HG02870 (cell line): ENCODE data around the gene RSPH10B2.
"Not testable (repeated sequence)": the region's sequence is repeated elsewhere in the genome, so short reads cannot be mapped to it uniquely, and the experiment has no call there.

Source experiments
- ATAC-seq: cut with Tn5 transposase; IDR thresholded peaks from one replicate; pipeline ENCODE4 v1.9.1; 2021; ENCODE audit warnings: mild to moderate bottlenecking, moderate library complexity; ENCODE audit not compliant: unreplicated experiment

The RSPH10B2 gene

DNA sequence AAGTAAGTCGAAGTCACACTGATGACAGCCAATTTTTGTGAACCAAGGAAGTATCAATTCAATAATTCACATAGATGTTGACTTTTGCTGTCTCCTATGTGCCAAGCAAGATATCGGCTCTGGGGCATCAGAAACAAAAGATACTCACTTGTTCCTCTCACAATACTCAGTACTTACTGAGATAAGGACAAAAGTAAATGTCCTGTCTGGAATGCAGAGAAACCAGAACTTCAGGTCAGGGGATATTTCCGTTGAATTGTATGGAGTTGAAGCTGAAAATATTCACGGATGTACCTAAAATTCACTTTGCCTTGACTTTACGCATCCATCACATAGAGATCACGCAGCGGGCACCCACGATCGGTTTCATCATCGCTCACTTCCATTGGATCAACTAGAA is 83.2 kb downstream of the RSPH10B2 start:
- ATAC-seq: not testable (repeated sequence)

DNA sequence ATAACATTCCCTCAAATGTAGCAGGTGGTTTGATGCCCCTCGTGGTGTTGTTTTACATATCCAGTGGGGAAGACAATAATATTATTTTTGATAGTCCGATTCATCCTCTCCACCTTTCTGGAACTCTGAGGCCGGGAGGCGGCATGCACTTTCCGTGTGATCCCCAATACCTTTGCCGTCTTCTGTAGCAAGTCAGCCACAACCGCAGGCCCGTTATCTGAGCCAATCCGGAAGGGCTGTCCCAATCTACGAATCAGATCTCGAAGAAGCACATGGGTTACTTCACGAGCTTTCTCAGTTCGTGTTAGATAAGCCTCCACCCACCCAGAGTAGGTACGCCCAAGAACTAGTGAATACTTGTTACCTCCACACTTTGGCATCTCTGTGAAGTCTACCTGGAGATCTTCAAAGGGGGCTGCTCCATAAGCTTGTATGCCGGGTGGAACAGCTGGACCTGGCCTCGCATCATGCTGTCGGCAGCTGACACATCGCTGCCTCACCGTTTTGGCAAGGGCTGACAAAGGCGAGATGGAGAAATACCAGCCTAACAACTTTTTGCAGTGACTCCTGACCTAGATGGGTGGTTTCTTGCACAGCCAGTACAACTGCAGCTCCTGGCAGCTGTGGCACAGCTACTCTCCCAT is 88.5 kb downstream of the RSPH10B2 start:
- ATAC-seq: not testable (repeated sequence)

DNA sequence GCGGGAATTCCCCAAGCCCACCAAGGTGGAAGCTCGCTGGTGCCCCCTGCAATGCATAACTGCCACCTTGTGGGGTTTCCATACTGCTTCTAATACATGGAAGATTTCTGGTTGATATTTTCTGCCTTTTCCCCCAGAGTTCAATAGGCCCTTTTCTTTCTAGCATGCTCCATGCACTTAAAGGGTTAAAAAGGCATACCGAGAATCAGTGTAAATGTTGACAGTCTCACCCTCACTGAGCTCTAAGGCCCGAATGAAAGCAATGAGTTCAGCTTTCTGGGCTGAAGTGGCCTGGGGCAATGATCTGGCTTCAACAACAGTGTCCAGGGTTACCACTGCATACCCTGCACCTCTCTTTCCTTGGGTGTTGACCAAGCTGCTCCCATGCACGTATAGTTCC is 89.2 kb downstream of the RSPH10B2 start:
- not testable (repeated sequence) for ATAC-seq

DNA sequence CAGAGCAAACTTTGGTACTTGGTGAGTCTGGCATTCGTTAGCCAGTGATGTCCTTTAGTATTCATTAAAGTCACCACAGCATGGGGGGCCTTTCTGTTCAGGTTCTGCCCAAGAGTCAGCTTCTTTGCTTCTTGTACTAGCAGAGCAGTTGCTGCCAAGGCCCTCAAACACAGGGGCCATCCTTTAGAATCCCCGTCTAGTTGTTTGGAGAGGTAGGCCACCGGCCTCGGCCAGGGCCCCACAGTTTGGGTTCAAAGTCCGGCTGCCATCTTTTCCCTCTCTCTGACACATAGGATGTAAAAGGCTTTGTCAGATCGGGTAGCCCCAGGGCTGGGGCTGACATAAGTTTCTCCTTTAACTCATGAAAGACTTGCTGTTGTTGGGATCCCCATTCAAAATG is 89.8 kb downstream of the RSPH10B2 start:
- not testable (repeated sequence) for ATAC-seq

DNA sequence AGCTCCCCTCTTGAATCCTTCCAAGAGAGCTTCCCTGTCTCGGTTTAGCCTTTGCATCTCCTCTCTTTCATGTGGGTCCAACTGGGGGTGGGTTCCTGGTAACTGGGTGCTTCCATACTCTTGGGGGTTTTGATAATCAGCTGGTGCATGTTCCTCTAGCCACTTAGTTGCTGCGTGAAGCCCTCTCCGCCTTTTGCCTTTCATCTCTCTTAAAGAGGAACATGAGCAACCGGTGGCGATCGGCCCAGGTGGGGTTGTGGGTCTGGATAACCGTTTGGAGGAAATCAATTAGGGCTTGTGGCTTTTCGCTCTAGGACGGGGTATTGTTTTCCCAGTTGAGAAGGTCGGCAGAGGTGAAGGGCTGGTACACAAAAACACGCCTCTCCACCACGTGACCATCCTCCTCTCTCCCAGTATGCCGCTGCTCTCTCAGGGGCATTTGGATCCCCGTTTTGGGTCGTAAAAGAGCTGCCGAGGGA is 92.1 kb downstream of the RSPH10B2 start:
- not testable (repeated sequence) for ATAC-seq

DNA sequence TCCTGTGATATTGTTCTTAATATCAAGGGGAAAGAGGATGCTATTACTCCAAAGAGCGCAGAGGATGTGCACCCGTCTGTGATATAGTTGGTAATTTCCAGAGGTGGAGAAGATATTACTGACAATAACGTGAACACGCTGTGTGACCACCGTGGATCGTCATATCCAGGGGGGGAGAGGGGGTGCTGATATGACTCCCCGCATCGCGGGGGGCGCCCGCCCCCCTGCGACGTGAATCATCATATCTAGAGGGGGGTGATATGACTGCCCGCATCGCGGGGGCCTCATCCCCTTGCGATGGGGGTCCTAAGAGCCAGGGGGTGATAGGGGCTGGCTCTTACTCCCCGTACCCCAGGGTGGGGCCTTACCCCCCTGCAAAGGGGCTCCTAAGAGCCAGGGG is 93.8 kb downstream of the RSPH10B2 start:
- not testable (repeated sequence) for ATAC-seq
